Inflammatory macrophage treated with lipopolysaccharide for 4 hours (primary cell): ENCODE data around the gene BICRA.
A peak's percentile ranks its signal among the peaks of the same experiment; 100 is the strongest.
"Not testable (repeated sequence)": the region's sequence is repeated elsewhere in the genome, so short reads cannot be mapped to it uniquely, and the experiment has no call there.

Source experiments
- DNase-seq: peaks from one replicate; pipeline ENCODE4 v3.0.0-alpha.2; 2020

Gene BICRA

GRCh38 chr19:47694466-47695273, 85.7 kb downstream of the BICRA start:
- no peak for DNase-seq

GRCh38 chr19:47695533-47696262, 86.8 kb downstream of the BICRA start:
- no peak for DNase-seq

GRCh38 chr19:47696635-47697034, 87.7 kb downstream of the BICRA start:
- no peak for DNase-seq

GRCh38 chr19:47697863-47698609, 89.1 kb downstream of the BICRA start:
- peak; percentile 69 for DNase-seq

- no peak for DNase-seq
Measured at GRCh38 chr19:47698631-47699359, 89.9 kb downstream of the BICRA start.

- DNase-seq = peak; percentile 40
Measured at GRCh38 chr19:47699360-47699917, 90.5 kb downstream of the BICRA start.

GRCh38 chr19:47700934-47701716, 92.2 kb downstream of the BICRA start:
- no peak for DNase-seq

- DNase-seq = no peak
Measured at GRCh38 chr19:47701717-47702552, 93.0 kb downstream of the BICRA start.

- DNase-seq = no peak
Measured at GRCh38 chr19:47702671-47703070, 93.7 kb downstream of the BICRA start.

GRCh38 chr19:47703301-47703700, 94.4 kb downstream of the BICRA start:
- DNase-seq = no peak

- no peak for DNase-seq
Measured at GRCh38 chr19:47704024-47704423, 95.1 kb downstream of the BICRA start.

GRCh38 chr19:47704656-47705055, 95.7 kb downstream of the BICRA start:
- no peak for DNase-seq

- peak; percentile 73 for DNase-seq
Measured at GRCh38 chr19:47707135-47707925, 98.4 kb downstream of the BICRA start.

- DNase-seq = no peak
Measured at GRCh38 chr19:47711652-47712242, 102.8 kb downstream of the BICRA start.

- DNase-seq = peak; percentile 13
Measured at GRCh38 chr19:47713046-47714021, 104.4 kb downstream of the BICRA start, which contains the start of gene EHD2. TSS of gene EHD2 (plus strand) at chr19:47713422. CDS start at chr19:47716613, 3,191 bp downstream.

- DNase-seq = no peak
Measured at GRCh38 chr19:47714339-47714738, 105.4 kb downstream of the BICRA start.

- not testable (repeated sequence) for DNase-seq
Measured at GRCh38 chr19:47714855-47715254, 105.9 kb downstream of the BICRA start.
